HepG2 (cell line): ENCODE results near the gene C1RL. TPM values are rescaled to one million over a fixed set of nuclear protein-coding genes. Genes with fewer than 3 reads are reported as not detected.

Experiments
- ATAC-seq: fragments of 200-7000 bp; cut with Tn5 transposase; 3 replicates; pipeline ENCODE4 v1.9.1; 2020; ENCODE audit warnings: mild to moderate bottlenecking, moderate library complexity
- BruUV-seq: library from RNA; stranded (reverse); fragments of 400-500 nt; replicated peaks from 2 replicates; lab custom pipeline; 2021; lab: Mats Ljungman, UMichigan
- CTCF ChIA-PET: fragments of 300-600 bp; formaldehyde crosslinking; extraction: SDS; loops from one replicate; lab custom pipeline; 2021; ENCODE audit warnings: low total read pairs, inconsistent platforms, low intra/inter-chr PET ratio; lab: Yijun Ruan, JAX
- POLR2A ChIA-PET: fragments of 350-600 bp; sonication (Branson Sonifier 250); formaldehyde crosslinking; loops from one replicate; lab custom pipeline; 2020; ENCODE audit warnings: antibody characterized with exemption, inconsistent platforms; lab: Yijun Ruan, JAX
- DNase-seq: peaks from one replicate; pipeline ENCODE4 v3.0.0-alpha.2; 2015; ENCODE audit warnings: low spot score
- FAIRE-seq: peaks from 3 replicates; lab custom pipeline; 2011; peaks lifted over from hg19 to GRCh38; lab: Jason Lieb, UNC
- H2AFZ ChIP-seq: one replicate; pipeline ENCODE4 v1.6.1; 2011; ENCODE audit warnings: low read length, inconsistent platforms
- H3K27ac ChIP-seq: fragments of 300-600 bp; 3 replicates; pipeline ENCODE4 v1.8.0; 2011; ENCODE audit warnings: mixed run types, mild to moderate bottlenecking, mixed read lengths, low read length, inconsistent platforms; ENCODE audit not compliant: insufficient read depth; ENCODE audit errors: extremely low read length
- H3K27me3 ChIP-seq, 2 experiments: fragments of 200-600 bp in 1 of 2; 2 replicates in 1 of 2; 3 replicates in 1 of 2; pipeline versions ENCODE4 v1.6.0 to v1.8.0; 2011; ENCODE audit warnings: low read length in 2 of 2, mild to moderate bottlenecking in 2 of 2, moderate library complexity in 2 of 2, inconsistent platforms in 1 of 2; ENCODE audit not compliant: insufficient read depth in 2 of 2, control insufficient read depth in 1 of 2
- H3K36me3 ChIP-seq, 2 experiments: fragments of 200-600 bp in 1 of 2; replicated peaks in 1 of 2; 2 replicates in 1 of 2; 3 replicates in 1 of 2; pipeline versions ENCODE4 v1.5.1 to v1.8.0; 2011; ENCODE audit warnings: low read length in 2 of 2, inconsistent platforms in 1 of 2; ENCODE audit not compliant: insufficient read depth in 2 of 2, control insufficient read depth in 1 of 2
- H3K4me1 ChIP-seq: 2 replicates; pipeline ENCODE4 v1.5.1; 2012; ENCODE audit warnings: low read length, inconsistent platforms; ENCODE audit not compliant: insufficient read depth
- H3K4me2 ChIP-seq: 2 replicates; pipeline ENCODE4 v1.6.0; 2011; ENCODE audit warnings: low read depth, low read length, inconsistent platforms
- H3K4me3 ChIP-seq, 3 experiments: fragments of 200-600 bp in 1 of 3; sonication (generic), shearing (Covaris generic) in 1 of 3; replicated peaks in 1 of 3; 2 replicates each; pipeline ENCODE4 v1.5.1; 2011 to 2016; ENCODE audit warnings: low read length in 3 of 3, inconsistent platforms in 2 of 3, low read depth in 2 of 3, mild to moderate bottlenecking in 2 of 3, control low read depth in 1 of 3, mixed read lengths in 1 of 3; ENCODE audit not compliant: insufficient read depth in 1 of 3
- H3K79me2 ChIP-seq: one replicate; pipeline ENCODE4 v1.6.1; 2011; ENCODE audit warnings: low read length, inconsistent platforms; ENCODE audit not compliant: insufficient read depth
- H3K9ac ChIP-seq: 2 replicates; pipeline ENCODE4 v1.6.0; 2011; ENCODE audit warnings: mild to moderate bottlenecking, low read depth, low read length, inconsistent platforms; ENCODE audit not compliant: insufficient read depth
- H3K9me3 ChIP-seq: 2 replicates; pipeline ENCODE4 v1.5.1; 2012; ENCODE audit warnings: mild to moderate bottlenecking, low read length
- H4K20me1 ChIP-seq: 2 replicates; pipeline ENCODE4 v1.6.0; 2011; ENCODE audit warnings: inconsistent platforms, mild to moderate bottlenecking, low read length, moderate library complexity; ENCODE audit not compliant: insufficient read depth
- GATAD2A ChIP-seq: IDR thresholded peaks from 2 replicates; pipeline ENCODE4 v1.6.1; 2016
- MAZ ChIP-seq, 2 experiments: sonication (generic) in 1 of 2; formaldehyde crosslinking in 1 of 2; IDR thresholded peaks; 2 replicates each; pipeline versions ENCODE4 v1.5.0 to v1.6.1; 2012 to 2020; ENCODE audit warnings: low read depth in 2 of 2, mild to moderate bottlenecking in 2 of 2, borderline replicate concordance in 1 of 2, improper control_type of control experiment in 1 of 2, low read length in 1 of 2, missing genetic modification reagents in 1 of 2, moderate library complexity in 1 of 2
- MTERF4 ChIP-seq: sonication (generic); formaldehyde crosslinking; IDR thresholded peaks from 2 replicates; pipeline ENCODE4 v1.8.0; 2023; ENCODE audit warnings: mild to moderate bottlenecking, missing genetic modification reagents
- NR2F1 ChIP-seq, 2 experiments: fragments of 450-650 bp in 1 of 2; formaldehyde crosslinking in 1 of 2; IDR thresholded peaks; 2 replicates each; pipeline versions ENCODE4 v1.5.0 to v1.6.1; 2016 to 2020; ENCODE audit warnings: mild to moderate bottlenecking in 1 of 2, missing compliant biosample characterization in 1 of 2, missing genetic modification reagents in 1 of 2, moderate library complexity in 1 of 2
- POLR2AphosphoS5 ChIP-seq: IDR thresholded peaks from 2 replicates; pipeline ENCODE4 v1.6.1; 2012; ENCODE audit warnings: low read depth, low read length
- PRDM10 ChIP-seq: sonication (generic); formaldehyde crosslinking; IDR thresholded peaks from 2 replicates; pipeline ENCODE4 v1.4.0; 2020; ENCODE audit warnings: low read depth, missing genetic modification reagents
- PREB ChIP-seq: sonication (generic); formaldehyde crosslinking; IDR thresholded peaks from 2 replicates; pipeline ENCODE4 v1.4.0; 2020; ENCODE audit warnings: missing genetic modification reagents
- RXRB ChIP-seq: IDR thresholded peaks from 2 replicates; pipeline ENCODE4 v1.6.1; 2016; ENCODE audit warnings: borderline replicate concordance, missing genetic modification reagents, missing compliant biosample characterization
- SP4 ChIP-seq: sonication (generic); formaldehyde crosslinking; IDR thresholded peaks from 2 replicates; pipeline ENCODE4 v1.8.1; 2023; ENCODE audit warnings: mild to moderate bottlenecking, missing genetic modification reagents
- ZNF17 ChIP-seq: sonication (generic); formaldehyde crosslinking; IDR thresholded peaks from 2 replicates; pipeline ENCODE4 v1.5.0; 2020; ENCODE audit warnings: mild to moderate bottlenecking, missing genetic modification reagents
- ZNF326 ChIP-seq: sonication (generic); formaldehyde crosslinking; IDR thresholded peaks from 2 replicates; pipeline ENCODE4 v1.4.0; 2020; ENCODE audit warnings: missing genetic modification reagents, borderline replicate concordance
- ZNF446 ChIP-seq: sonication (generic); formaldehyde crosslinking; IDR thresholded peaks from 2 replicates; pipeline ENCODE4 v1.5.0; 2020; ENCODE audit warnings: mild to moderate bottlenecking, missing genetic modification reagents
- ZNF547 ChIP-seq: sonication (generic); formaldehyde crosslinking; IDR thresholded peaks from 2 replicates; pipeline ENCODE4 v1.5.1; 2020; ENCODE audit warnings: mild to moderate bottlenecking, missing genetic modification reagents
- ZNF891 ChIP-seq: sonication (generic); formaldehyde crosslinking; IDR thresholded peaks from 2 replicates; pipeline ENCODE4 v1.5.0; 2020; ENCODE audit warnings: mild to moderate bottlenecking, missing genetic modification reagents
- ZSCAN25 ChIP-seq: sonication (generic); formaldehyde crosslinking; IDR thresholded peaks from 2 replicates; pipeline ENCODE4 v1.8.0; 2022; ENCODE audit warnings: mild to moderate bottlenecking, missing genetic modification reagents
- WGBS: methylation state at CpG from one replicate; pipeline ENCODE4 v1.1.6; 2017; ENCODE audit warnings: low lambda C conversion rate; 5-methylcytosine and 5-hydroxymethylcytosine counted together
- in situ Hi-C: cut with HindIII; loops from 2 replicates; pipeline ENCODE4 v1.10.0; 2017; ENCODE audit warnings: low pct_unique_long_range_greater_than_20kb; ENCODE audit not compliant: extremely low pct_ligation_motif_present
- intact Hi-C: fragments of 100-400 bp; cut with micrococcal nuclease; formaldehyde crosslinking; loops from one replicate; pipeline ENCODE4 v1.10.0; 2022; ENCODE audit not compliant: unreplicated experiment
- polyA plus RNA-seq, 8 experiments: library from polyadenylated mRNA; depleted of rRNA in 3 of 8; stranded (reverse) in 7 of 8; unstranded in 1 of 8; fragments of >200 nt; fragmentation: Illumina TruSeq in 4 of 8; extraction: Trizol in 4 of 8; gene quantifications; 2 replicates each; pipeline versions ENCODE4 v1.2.1 to v1.2.3, GENCODE V29; 2011 to 2016; ENCODE audit warnings: low read depth in 4 of 8, missing spikeins in 1 of 8, mixed read lengths in 1 of 8; ENCODE audit not compliant: insufficient read depth in 1 of 8
- total RNA-seq, 5 experiments: library from RNA; depleted of rRNA; stranded (reverse); fragments of >200 nt; fragmentation: Illumina TruSeq; extraction: Trizol; gene quantifications; 2 replicates each; pipeline ENCODE4 v1.2.3, GENCODE V29; 2016; ENCODE audit warnings: low read depth in 1 of 5

Gene C1RL
- total and polyA plus RNA-seq, 2 of the 13 experiments (the other 11 are each of a cell fraction or from before 2014, with no cell fraction given), result 28.9 to 53.1 TPM

GRCh38 chr12:7092229-7092985, 16.6 kb downstream of the C1RL start, which contains the start of gene C1R (continued):
- TF ChIP-seq NR2F1 (CRISPR knock-in tag; IDR thresholded peaks at IDR 0.05) (no peak), ZNF446 (no peak), MAZ (IDR thresholded peaks at IDR 0.05; ENCODE audit: borderline replicate concordance, low read depth, low read length) (no peak), MAZ (CRISPR knock-in tag; IDR thresholded peaks at IDR 0.05; ENCODE audit: low read depth) (no peak), ZNF17 (CRISPR knock-in tag) (no peak), GATAD2A (CRISPR knock-in tag) (no peak), ZNF326 (CRISPR knock-in tag) (no peak)

- H3K4me2 ChIP-seq, result peak overlapping the region; percentile 73
- H3K27ac ChIP-seq, result no peak overlapping the region
- ChIA-PET POLR2A (interaction anchor here (1.3 to 2.7 kb wide), 2 partner anchors 16 to 147 kb away, joined by 6 to 9 read pairs; partner anchors contain the start of genes C12orf57 and RNU7-1), CTCF (interaction anchor here (0.7 to 5.0 kb wide), 6 partner anchors 9 to 73 kb away, joined by 3 to 45 read pairs (median 4); partner anchors contain the start of genes C1RL, C1S and LPCAT3)
- 1% methylated on average over 9 of the region's 10 CpGs for WGBS
- no peak for FAIRE-seq
- in situ Hi-C loops (loop anchor here (5.0 kb wide), 1 partner anchor 34 kb away; no protein-coding TSS in a partner anchor), intact Hi-C loops (loop anchor here (1.0 to 2.0 kb wide), 3 partner anchors 17 to 147 kb away; partner anchors contain the start of genes C12orf57, C1RL and C1S)
- H3K9ac ChIP-seq, result 0 out of 2 replicates have a peak overlapping the region, but pooled peaks have one; percentile 13
- H3K9me3 ChIP-seq, result no peaks in the 10 kb centered on the region
- H3K27me3 ChIP-seq, result peaks cover 0 to 2% of the 10 kb centered on the region in 2 experiments; a peak in 1 of 5 replicates
- no peaks in the 10 kb centered on the region; the same call in 1 of the 2 replicates for H4K20me1 ChIP-seq
- peaks cover 27% of the 10 kb centered on the region for H3K4me1 ChIP-seq
- no peak overlapping the region for H2AFZ ChIP-seq
- no peak for DNase-seq
- no TSS peak for BruUV-seq
- ATAC-seq, result peak; percentile 39
- H3K36me3 ChIP-seq, result no peaks in the 10 kb centered on the region
- H3K4me3 ChIP-seq, result peak overlapping the region; percentile 53 to 68 (median 53); a peak in 3 of 6 replicates
- H3K79me2 ChIP-seq, result no peaks in the 10 kb centered on the region
- no peak for TF ChIP-seq MTERF4 (CRISPR knock-in tag)
- TF ChIP-seq RXRB (CRISPR knock-in tag), result no peak
- TF ChIP-seq ZNF891 (CRISPR knock-in tag), result peak; percentile 46; the same call in 1 of the 2 replicates
- TF ChIP-seq ZNF547 (CRISPR knock-in tag), result no peak
- no peak for TF ChIP-seq POLR2AphosphoS5
- peak; percentile 31 for TF ChIP-seq PRDM10 (CRISPR knock-in tag)
- TF ChIP-seq SP4 (CRISPR knock-in tag), result no peak
- peak; percentile 65 for TF ChIP-seq ZSCAN25 (CRISPR knock-in tag)
- no peak for TF ChIP-seq PREB (CRISPR knock-in tag)
Measured at GRCh38 chr12:7091660-7092228, 17.3 kb downstream of the C1RL start.
